ENCODE measurements around the gene CFAP20DC. TPM values are rescaled to one million over a fixed set of nuclear protein-coding genes. Genes with fewer than 3 reads are reported as not detected.

CFAP20DC gene
- total RNA-seq, 2 experiments from 2014 or later = 1.4 to 1.8 TPM

DNA sequence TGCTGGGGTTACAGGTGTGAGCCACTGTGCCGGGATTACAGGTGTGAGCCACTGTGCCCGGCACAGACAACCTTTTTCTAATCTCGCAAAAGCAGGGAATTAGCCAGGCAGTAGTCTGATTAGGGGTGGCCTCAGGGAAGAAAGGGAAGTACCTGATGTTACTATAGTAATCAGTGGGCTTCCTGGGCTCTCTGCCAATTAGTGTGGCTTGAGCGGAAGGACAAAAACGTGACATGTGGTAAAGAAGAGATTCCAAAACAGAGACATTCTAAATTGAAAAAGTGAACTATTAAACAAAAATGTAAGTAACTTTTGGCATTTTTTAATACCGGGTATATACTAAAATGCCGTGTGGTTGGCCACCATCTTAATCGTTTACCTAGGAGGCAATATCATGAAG, 48.1 kb downstream of the CFAP20DC start:
- no peaks in the 10 kb centered on the region for H3K4me1 Mint-ChIP-seq

DNA sequence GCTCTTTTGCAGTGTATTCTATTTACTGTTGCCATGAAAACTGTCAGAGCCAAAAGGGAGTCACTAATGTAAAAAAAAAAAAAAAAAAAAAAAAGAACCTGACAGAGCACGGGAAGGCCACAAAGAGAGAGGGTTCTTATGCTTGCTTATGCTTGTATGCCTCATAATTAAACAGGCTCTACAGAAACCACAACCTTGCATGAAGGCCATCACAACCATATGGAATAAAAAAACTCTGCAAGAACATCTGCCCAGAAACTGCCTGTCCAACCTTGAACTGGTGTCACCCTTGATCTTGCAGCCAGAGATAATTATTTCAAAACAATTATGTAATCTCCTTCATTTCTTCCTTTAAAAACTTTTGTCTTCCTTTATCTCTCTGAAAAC, 50.1 kb downstream of the CFAP20DC start:
- Mint-ChIP-seq H3K27ac (no peak overlapping the region), H3K4me1 (peaks cover 4% of the 10 kb centered on the region), H3K4me3 (no peak overlapping the region), H3K9me3 (peaks cover 1% of the 10 kb centered on the region), H3K36me3 (no peaks in the 10 kb centered on the region), H3K27me3 (peaks cover 19% of the 10 kb centered on the region)
- POLR2A ChIA-PET = no interaction called here
- DNase-seq (no peak), ATAC-seq (ENCODE audit: low read depth) (no peak)

More for the DNA sequence above, 48.1 kb downstream of the CFAP20DC start:
- Mint-ChIP-seq H3K9me3 (peaks cover 1% of the 10 kb centered on the region), H3K27ac (no peak overlapping the region), H3K4me3 (no peak overlapping the region), H3K27me3 (peaks cover 19% of the 10 kb centered on the region), H3K36me3 (no peaks in the 10 kb centered on the region)
- ATAC-seq (ENCODE audit: low read depth) (no peak), DNase-seq (no peak)
- POLR2A ChIA-PET = no interaction called here

DNA sequence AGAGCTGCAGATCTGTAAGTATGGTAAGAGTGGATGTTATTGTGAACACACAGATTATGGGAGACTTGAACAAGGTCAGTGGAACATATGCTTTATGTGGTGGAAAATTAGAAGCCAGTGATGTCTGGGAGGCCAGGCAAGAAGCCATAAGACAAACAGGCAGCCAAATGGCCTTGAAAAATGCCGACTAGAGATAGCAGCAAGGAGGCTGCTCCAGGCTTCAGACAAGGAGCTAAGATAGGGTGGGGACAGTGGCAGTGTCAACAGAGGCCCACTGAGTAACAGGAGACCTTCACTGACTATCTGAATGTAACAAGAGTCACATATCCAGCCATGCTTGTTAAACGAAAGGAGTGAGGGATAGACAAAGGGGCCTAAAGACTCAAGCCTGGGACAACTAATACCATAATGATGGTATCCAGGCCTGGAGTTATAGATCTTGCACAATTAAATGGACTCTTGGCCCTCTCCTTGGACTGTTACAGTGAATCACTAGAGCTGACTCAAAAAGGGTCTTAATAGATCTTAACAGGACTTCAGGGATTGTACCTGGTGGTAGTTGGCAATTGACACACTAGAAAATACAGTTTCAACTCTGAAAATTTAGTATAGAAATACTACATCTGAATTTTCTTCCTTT, 50.6 kb downstream of the CFAP20DC start:
- ATAC-seq (ENCODE audit: low read depth) = no peak
- DNase-seq = no peak
- Mint-ChIP-seq H3K36me3 (no peaks in the 10 kb centered on the region), H3K4me1 (peaks cover 7% of the 10 kb centered on the region), H3K27ac (no peak overlapping the region), H3K9me3 (peaks cover 1% of the 10 kb centered on the region), H3K27me3 (peaks cover 19% of the 10 kb centered on the region), H3K4me3 (no peak overlapping the region)
- POLR2A ChIA-PET = no interaction called here

DNA sequence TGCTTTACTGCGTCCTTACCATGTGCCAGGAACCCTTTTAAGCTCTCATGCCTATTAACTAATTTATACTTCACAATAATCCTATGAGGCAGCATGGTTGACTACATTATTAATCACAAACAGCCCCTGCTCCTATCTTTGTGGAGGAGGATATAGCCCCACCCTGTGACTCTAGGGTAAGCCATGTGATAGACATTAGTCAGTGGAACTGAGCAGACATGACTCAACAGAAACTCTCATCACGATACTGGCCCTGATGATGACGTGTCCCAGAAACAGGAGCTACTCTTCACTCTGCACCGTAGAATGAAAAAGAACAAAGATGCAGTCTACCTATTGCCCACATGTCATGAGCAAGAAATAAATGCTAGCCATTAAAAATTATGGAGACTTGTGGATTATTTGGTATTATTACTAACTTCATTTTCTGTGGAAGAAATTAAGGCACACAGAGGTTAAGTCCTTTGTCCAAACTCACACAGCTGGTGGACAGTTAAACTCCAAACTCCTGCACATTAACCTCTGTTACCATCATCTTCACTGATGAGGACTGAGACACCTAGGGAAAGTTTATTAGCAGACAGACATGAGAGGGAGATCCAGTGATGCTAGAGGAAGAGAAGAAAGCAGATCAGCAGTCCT, 51.2 kb downstream of the CFAP20DC start:
- Mint-ChIP-seq H3K9me3 (peaks cover 1% of the 10 kb centered on the region), H3K36me3 (no peaks in the 10 kb centered on the region), H3K27me3 (peaks cover 19% of the 10 kb centered on the region), H3K4me3 (no peak overlapping the region), H3K27ac (no peak overlapping the region), H3K4me1 (peaks cover 7% of the 10 kb centered on the region)
- no peak for ATAC-seq (ENCODE audit: low read depth)
- no peak for DNase-seq
- POLR2A ChIA-PET = no interaction called here

DNA sequence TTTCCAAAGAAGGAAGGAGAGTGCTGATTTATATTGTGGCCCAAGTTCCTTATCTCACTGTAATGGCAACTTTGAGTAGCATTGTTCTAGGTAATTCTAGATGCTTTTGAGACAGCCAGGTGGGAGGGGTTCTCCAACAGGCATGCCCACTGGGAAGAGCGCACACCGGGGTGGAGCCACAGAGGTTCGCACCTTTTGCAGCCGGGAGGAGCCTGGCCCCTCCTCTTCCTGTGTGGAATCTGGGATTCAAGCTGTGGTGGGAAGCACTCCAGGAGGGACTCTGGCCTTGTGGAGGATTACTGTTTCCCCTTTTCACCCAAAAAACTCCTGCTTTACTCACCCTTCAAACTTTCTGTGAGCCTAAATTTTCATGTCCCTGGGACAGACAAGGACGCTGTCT, 53.1 kb downstream of the CFAP20DC start:
- Mint-ChIP-seq H3K4me3 (no peak overlapping the region), H3K4me1 (peaks cover 7% of the 10 kb centered on the region), H3K36me3 (no peaks in the 10 kb centered on the region), H3K27ac (no peak overlapping the region), H3K9me3 (no peaks in the 10 kb centered on the region), H3K27me3 (peaks cover 13% of the 10 kb centered on the region)
- POLR2A ChIA-PET = no interaction called here
- no peak for DNase-seq
- no peak for ATAC-seq (ENCODE audit: low read depth)

DNA sequence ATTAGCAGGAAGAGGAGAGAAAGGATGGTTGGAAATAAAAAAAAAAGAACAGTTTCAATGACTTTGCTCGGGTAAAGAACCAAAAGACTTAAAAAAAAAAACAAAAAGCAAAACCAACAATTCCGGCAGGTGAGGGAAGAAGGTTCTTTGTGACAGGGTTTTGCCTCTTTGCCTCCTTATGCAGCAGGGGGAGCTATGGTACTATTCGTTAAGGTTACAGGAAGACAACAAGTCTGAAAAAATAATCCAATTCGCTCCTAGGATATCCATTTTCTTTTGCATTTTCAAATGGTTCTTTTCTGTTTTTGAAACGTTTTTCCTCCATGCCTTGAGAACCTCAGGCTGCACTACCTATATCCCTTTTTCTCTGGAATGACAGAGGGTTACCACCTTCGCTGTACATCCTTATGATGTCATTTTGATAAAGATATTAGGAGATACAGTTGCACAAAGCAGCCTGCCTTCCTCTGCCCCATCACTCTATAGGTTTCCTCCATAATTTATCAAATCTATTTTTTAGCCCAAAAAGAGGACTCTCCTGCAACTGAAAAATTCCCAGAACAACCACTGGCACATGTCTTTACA, 55.0 kb downstream of the CFAP20DC start:
- no peaks in the 10 kb centered on the region for H3K36me3 Mint-ChIP-seq
- H3K4me3 Mint-ChIP-seq = no peak overlapping the region
- DNase-seq = no peak
- no peak overlapping the region for H3K27ac Mint-ChIP-seq
- ATAC-seq (ENCODE audit: low read depth) = no peak
- H3K9me3 Mint-ChIP-seq = no peaks in the 10 kb centered on the region
- peaks cover 7% of the 10 kb centered on the region for H3K4me1 Mint-ChIP-seq
- POLR2A ChIA-PET = no interaction called here
- H3K27me3 Mint-ChIP-seq = peaks cover 15% of the 10 kb centered on the region

DNA sequence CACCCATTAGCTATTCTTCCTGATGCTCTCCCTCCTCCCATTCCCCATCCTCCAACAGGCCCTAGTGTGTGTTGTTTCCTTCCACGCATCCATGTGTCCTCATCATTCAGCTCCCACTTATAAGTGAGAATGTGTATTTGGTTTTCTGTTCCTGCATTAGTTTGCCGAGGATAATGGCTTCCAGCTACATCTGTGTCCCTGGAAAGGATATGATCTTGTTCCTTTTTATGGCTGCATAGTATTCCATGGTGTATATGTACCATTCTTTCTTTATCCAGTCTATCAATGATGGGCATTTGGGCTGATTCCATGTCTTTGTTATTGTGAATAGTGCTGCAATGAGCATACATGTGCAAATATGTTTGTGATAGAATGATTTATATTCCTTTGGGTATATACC, 56.3 kb downstream of the CFAP20DC start:
- POLR2A ChIA-PET = no interaction called here

DNA sequence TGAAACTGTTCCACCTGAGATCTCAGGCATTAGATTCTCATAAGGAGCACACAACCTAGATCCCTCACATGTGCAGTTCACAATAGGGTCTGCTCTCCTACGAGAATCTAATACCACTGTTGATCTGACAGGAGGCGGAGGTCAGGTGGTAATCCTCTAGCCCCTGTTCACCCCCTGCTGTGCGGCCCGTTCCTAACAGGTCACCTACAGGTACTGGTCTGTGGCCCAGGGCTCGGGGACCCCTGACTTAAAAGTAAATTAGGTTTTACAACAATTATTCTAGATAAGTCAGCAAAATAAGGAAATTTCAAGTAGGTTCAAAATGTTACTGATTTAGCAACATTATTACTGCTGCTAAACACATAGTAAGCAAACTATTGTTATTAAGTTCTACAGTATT, 58.2 kb downstream of the CFAP20DC start:
- Mint-ChIP-seq H3K36me3 (no peaks in the 10 kb centered on the region), H3K4me3 (no peak overlapping the region), H3K4me1 (peaks cover 7% of the 10 kb centered on the region), H3K27me3 (peaks cover 19% of the 10 kb centered on the region), H3K27ac (no peak overlapping the region), H3K9me3 (no peaks in the 10 kb centered on the region)
- DNase-seq = no peak
- ATAC-seq (ENCODE audit: low read depth) = no peak
- POLR2A ChIA-PET = no interaction called here

More for the DNA sequence above, 56.3 kb downstream of the CFAP20DC start:
- H3K9me3 Mint-ChIP-seq = no peaks in the 10 kb centered on the region
- DNase-seq = no peak
- peaks cover 15% of the 10 kb centered on the region for H3K27me3 Mint-ChIP-seq
- no peak for ATAC-seq (ENCODE audit: low read depth)
- H3K36me3 Mint-ChIP-seq = no peaks in the 10 kb centered on the region
- H3K4me3 Mint-ChIP-seq = no peak overlapping the region
- no peak overlapping the region for H3K27ac Mint-ChIP-seq
- H3K4me1 Mint-ChIP-seq = peaks cover 7% of the 10 kb centered on the region

DNA sequence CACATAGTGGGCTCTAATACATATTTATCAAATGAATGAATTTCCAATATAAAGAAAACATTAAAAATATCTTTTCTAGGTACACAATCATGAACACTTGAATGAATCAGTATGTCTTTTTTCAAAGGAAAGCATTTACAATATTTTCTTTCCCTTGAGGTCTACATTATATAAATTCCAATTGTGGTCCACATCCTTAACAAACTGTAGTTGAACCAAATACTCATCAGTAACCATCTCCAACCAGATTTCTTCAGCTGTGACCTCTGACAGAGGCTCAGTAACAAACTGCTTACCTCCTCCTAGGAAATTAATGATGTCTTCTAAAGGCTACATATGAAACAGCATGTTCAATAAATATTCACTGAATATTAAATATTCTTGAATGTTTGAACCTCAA, 58.8 kb downstream of the CFAP20DC start:
- Mint-ChIP-seq H3K4me3 (no peak overlapping the region), H3K27me3 (peaks cover 19% of the 10 kb centered on the region), H3K9me3 (no peaks in the 10 kb centered on the region), H3K36me3 (no peaks in the 10 kb centered on the region), H3K27ac (no peak overlapping the region), H3K4me1 (peaks cover 7% of the 10 kb centered on the region)
- DNase-seq (no peak), ATAC-seq (ENCODE audit: low read depth) (no peak)
- POLR2A ChIA-PET = no interaction called here

DNA sequence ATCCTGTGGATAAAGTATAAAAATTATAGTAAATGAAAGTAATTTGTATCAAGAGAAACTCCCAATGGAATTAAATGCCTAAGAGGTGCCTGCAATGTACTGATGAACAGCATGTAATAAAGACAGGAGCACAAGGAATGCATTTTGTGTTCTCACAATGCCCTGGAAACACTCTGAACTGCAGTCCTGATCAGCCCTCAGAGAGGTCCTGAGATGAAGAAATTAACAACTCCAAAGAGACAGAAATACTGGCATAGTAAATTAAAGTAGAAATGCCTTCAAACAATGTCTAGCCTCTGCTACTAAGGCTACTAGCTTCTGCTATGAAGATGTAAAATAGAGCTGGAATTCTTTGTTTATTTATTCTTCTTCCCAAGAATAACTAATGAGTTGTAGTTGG, 59.9 kb downstream of the CFAP20DC start:
- Mint-ChIP-seq H3K27ac (no peak overlapping the region), H3K4me3 (no peak overlapping the region), H3K4me1 (peaks cover 5% of the 10 kb centered on the region), H3K36me3 (no peaks in the 10 kb centered on the region), H3K9me3 (no peaks in the 10 kb centered on the region), H3K27me3 (peaks cover 19% of the 10 kb centered on the region)
- POLR2A ChIA-PET = no interaction called here
- ATAC-seq (ENCODE audit: low read depth) (no peak), DNase-seq (no peak)

DNA sequence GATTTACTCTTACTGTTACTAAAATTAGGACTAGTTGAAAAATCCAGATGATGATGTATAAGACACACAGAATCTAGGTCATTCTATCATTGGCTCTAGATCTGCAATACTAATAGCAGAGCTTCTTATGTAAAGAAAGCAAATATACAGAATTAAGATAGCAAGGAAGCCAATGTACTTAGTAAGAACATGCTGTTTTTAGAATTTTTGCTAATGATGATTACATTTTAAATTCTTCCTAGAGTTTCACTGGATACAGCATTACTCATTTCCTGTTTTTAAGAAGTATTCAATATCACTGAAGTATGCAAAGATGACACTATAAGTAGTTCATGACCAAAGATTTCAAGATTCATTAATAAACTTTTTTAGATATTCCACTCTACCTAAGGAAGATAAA, 60.7 kb downstream of the CFAP20DC start:
- no peak overlapping the region for H3K27ac Mint-ChIP-seq

DNA sequence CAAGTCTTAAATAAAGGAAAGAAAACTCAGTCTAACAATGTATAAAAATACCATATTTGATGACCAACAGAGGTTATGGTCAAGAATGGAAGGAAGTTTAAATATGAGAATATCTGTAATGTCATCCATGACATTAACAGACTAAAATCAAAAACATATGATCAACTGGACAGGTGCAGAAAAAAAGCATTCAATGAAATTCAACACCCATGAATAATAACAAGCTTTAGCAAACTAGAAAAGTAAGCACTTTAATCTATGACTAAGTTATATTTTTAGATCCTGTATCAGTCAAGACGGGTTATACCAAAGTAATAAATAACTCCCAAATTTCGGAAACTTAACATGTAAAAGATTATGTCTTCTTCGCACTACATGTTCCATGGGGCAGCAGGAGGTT, 61.8 kb downstream of the CFAP20DC start:
- H3K9me3 Mint-ChIP-seq = no peaks in the 10 kb centered on the region
- ATAC-seq (ENCODE audit: low read depth) (no peak), DNase-seq (no peak)
- H3K4me1 Mint-ChIP-seq = no peaks in the 10 kb centered on the region
- POLR2A ChIA-PET = no interaction called here
- peaks cover 16% of the 10 kb centered on the region for H3K27me3 Mint-ChIP-seq
- H3K27ac Mint-ChIP-seq = no peak overlapping the region
- no peak overlapping the region for H3K4me3 Mint-ChIP-seq
- H3K36me3 Mint-ChIP-seq = no peaks in the 10 kb centered on the region

More for the DNA sequence above, 60.7 kb downstream of the CFAP20DC start:
- Mint-ChIP-seq H3K4me3 (no peak overlapping the region), H3K27me3 (peaks cover 19% of the 10 kb centered on the region), H3K9me3 (no peaks in the 10 kb centered on the region), H3K36me3 (no peaks in the 10 kb centered on the region), H3K4me1 (no peaks in the 10 kb centered on the region)
- ATAC-seq (ENCODE audit: low read depth) (no peak), DNase-seq (no peak)
- POLR2A ChIA-PET = no interaction called here

DNA sequence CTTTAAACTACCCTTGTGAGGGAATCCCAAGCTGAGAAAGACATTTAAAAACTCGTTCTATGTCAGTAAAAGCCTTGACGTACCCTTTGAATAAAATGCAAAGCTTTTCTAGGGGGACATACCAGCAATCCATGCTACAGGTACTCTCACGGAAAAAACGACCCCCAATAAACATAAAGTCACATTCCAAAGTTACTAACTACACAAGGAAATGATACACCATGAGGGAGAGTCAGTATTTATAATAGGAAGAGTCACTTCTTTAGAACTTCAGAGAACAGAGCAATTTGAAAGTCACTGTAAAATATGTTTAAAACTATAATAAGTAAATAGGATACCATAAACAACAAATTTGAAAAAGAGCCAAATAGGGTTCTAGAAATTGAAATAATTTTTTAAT, 63.2 kb downstream of the CFAP20DC start:
- POLR2A ChIA-PET = no interaction called here
- H3K4me1 Mint-ChIP-seq = no peaks in the 10 kb centered on the region
- ATAC-seq (ENCODE audit: low read depth) = no peak
- DNase-seq = no peak
- H3K27me3 Mint-ChIP-seq = peaks cover 15% of the 10 kb centered on the region
- no peak overlapping the region for H3K27ac Mint-ChIP-seq
- H3K9me3 Mint-ChIP-seq = no peaks in the 10 kb centered on the region
- H3K4me3 Mint-ChIP-seq = no peak overlapping the region
- no peaks in the 10 kb centered on the region for H3K36me3 Mint-ChIP-seq

DNA sequence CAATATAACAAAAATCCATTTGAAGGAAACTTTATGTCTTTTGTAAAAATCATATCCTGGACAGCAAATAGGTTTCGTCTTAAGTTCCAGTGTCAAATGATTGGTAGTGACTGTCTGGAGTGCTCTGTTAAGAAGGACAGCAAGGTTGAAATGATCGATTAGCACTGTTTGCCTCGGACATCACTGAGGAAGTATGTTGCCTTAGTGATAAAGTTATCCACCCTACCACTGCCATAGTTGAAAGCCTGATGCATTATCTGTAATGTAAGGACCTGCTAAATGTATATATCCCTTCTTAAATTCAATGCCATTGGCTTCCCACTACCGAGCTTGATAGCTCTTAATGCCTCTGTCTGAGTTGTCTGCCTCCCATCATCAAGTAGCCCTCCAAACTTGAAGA, 70.0 kb downstream of the CFAP20DC start:
- Mint-ChIP-seq H3K27ac (no peak overlapping the region), H3K27me3 (peaks cover 6% of the 10 kb centered on the region), H3K4me3 (no peak overlapping the region), H3K4me1 (peaks cover 2% of the 10 kb centered on the region), H3K36me3 (no peaks in the 10 kb centered on the region), H3K9me3 (no peaks in the 10 kb centered on the region)
- ATAC-seq (ENCODE audit: low read depth) (no peak), DNase-seq (no peak)
- POLR2A ChIA-PET = no interaction called here
